K562 (cell line): ENCODE data around the gene ARID3A. TPM values are rescaled to one million over a fixed set of nuclear protein-coding genes. Genes with fewer than 3 reads are reported as not detected.

Experiments
- ATF4 ChIP-seq: fragments of 450-650 bp; formaldehyde crosslinking; IDR thresholded peaks from 2 replicates; pipeline ENCODE4 v1.4.0; 2022; ENCODE audit warnings: mild to moderate bottlenecking, moderate library complexity
- CGGBP1 ChIP-seq: fragments of 250-450 bp; sonication (Bioruptor Pico); IDR thresholded peaks from 2 replicates; pipeline ENCODE4 v1.9.0; 2021; ENCODE audit warnings: mild to moderate bottlenecking
- DEAF1 ChIP-seq: fragments of 450-650 bp; formaldehyde crosslinking; IDR thresholded peaks from 2 replicates; pipeline ENCODE4 v1.4.0; 2020; ENCODE audit warnings: mild to moderate bottlenecking, moderate library complexity
- HNRNPLL ChIP-seq: fragments of 200-400 bp; formaldehyde crosslinking; IDR thresholded peaks from 2 replicates; pipeline ENCODE4 v1.6.1; 2017; ENCODE audit warnings: low read length, low read depth, mild to moderate bottlenecking; ENCODE audit not compliant: poor library complexity, severe bottlenecking
- JUN ChIP-seq, 2 experiments: sonication (generic) in 1 of 2; formaldehyde crosslinking in 1 of 2; IDR thresholded peaks; 2 replicates each; pipeline versions ENCODE4 v1.6.1 to v1.8.0; 2012 to 2022; ENCODE audit warnings: borderline replicate concordance in 2 of 2, mild to moderate bottlenecking in 2 of 2, improper control_type of control experiment in 1 of 2, low read depth in 1 of 2, low read length in 1 of 2, missing genetic modification reagents in 1 of 2
- KDM1A ChIP-seq, 2 experiments: fragments of 450-650 bp; IDR thresholded peaks; 2 replicates each; pipeline ENCODE4 v1.6.1; 2016; ENCODE audit warnings: mild to moderate bottlenecking in 2 of 2
- KDM2B ChIP-seq: fragments of 250-450 bp; sonication (Bioruptor Pico); IDR thresholded peaks from 2 replicates; pipeline ENCODE4 v1.8.0; 2021; ENCODE audit warnings: mild to moderate bottlenecking, moderate library complexity
- KLF10 ChIP-seq: fragments of 250-450 bp; sonication (Bioruptor Pico); IDR thresholded peaks from 2 replicates; pipeline ENCODE4 v1.6.1; 2021; ENCODE audit warnings: matching md5 sums
- MTF1 ChIP-seq: fragments of 250-450 bp; sonication (Bioruptor Pico); IDR thresholded peaks from 2 replicates; pipeline ENCODE4 v1.9.0; 2021; ENCODE audit warnings: moderate library complexity, mild to moderate bottlenecking, inconsistent platforms, borderline replicate concordance
- PHTF2 ChIP-seq: fragments of 250-450 bp; sonication (Bioruptor Pico); IDR thresholded peaks from 2 replicates; pipeline ENCODE4 v1.5.0; 2021; ENCODE audit warnings: mild to moderate bottlenecking
- PPARD ChIP-seq: fragments of 250-450 bp; sonication (Bioruptor Pico); IDR thresholded peaks from 2 replicates; pipeline ENCODE4 v1.8.0; 2022; ENCODE audit warnings: inconsistent platforms, mild to moderate bottlenecking, moderate library complexity
- RBM25 ChIP-seq: fragments of 200-400 bp; formaldehyde crosslinking; IDR thresholded peaks from 2 replicates; pipeline ENCODE4 v1.6.1; 2018; ENCODE audit warnings: low read length, low read depth, moderate library complexity; ENCODE audit not compliant: severe bottlenecking
- TCF7L2 ChIP-seq: fragments of 150-350 bp; IDR thresholded peaks from 2 replicates; pipeline ENCODE4 v1.6.1; 2016; ENCODE audit warnings: low read depth, mild to moderate bottlenecking, low read length, moderate library complexity
- THAP12 ChIP-seq: fragments of 250-450 bp; sonication (Bioruptor Pico); IDR thresholded peaks from 2 replicates; pipeline ENCODE4 v1.9.0; 2021; ENCODE audit warnings: mild to moderate bottlenecking, inconsistent platforms
- TOE1 ChIP-seq, 2 experiments: fragments of 450-650 bp in 1 of 2; sonication (generic) in 1 of 2; formaldehyde crosslinking in 1 of 2; IDR thresholded peaks; 2 replicates each; pipeline versions ENCODE4 v1.7.1 to v1.8.0; 2016 to 2022; ENCODE audit warnings: borderline replicate concordance in 2 of 2, mild to moderate bottlenecking in 2 of 2, antibody characterized with exemption in 1 of 2, inconsistent platforms in 1 of 2, low read depth in 1 of 2, missing genetic modification reagents in 1 of 2, moderate library complexity in 1 of 2
- ZBTB12 ChIP-seq: fragments of 250-450 bp; sonication (Bioruptor Pico); IDR thresholded peaks from 2 replicates; pipeline ENCODE4 v1.4.0; 2020
- ZEB2 ChIP-seq: fragments of 450-650 bp; IDR thresholded peaks from 2 replicates; pipeline ENCODE4 v1.6.1; 2016
- ZNF232 ChIP-seq: sonication (generic); formaldehyde crosslinking; IDR thresholded peaks from 2 replicates; pipeline ENCODE4 v1.8.0; 2022; ENCODE audit warnings: mild to moderate bottlenecking, missing genetic modification reagents
- ZNF511 ChIP-seq: sonication (generic); formaldehyde crosslinking; IDR thresholded peaks from 2 replicates; pipeline ENCODE4 v1.8.0; 2022; ENCODE audit warnings: mild to moderate bottlenecking, missing genetic modification reagents
- ZNF561 ChIP-seq: fragments of 450-650 bp; formaldehyde crosslinking; conservative IDR thresholded peaks from 2 replicates; pipeline ENCODE4 v1.4.0; 2020; ENCODE audit warnings: mild to moderate bottlenecking, moderate library complexity
- polyA plus RNA-seq, 8 experiments: library from polyadenylated mRNA; depleted of rRNA in 4 of 8; stranded (reverse) in 5 of 8; unstranded in 3 of 8; fragments of >200 nt; fragmentation: Nextera tagmentation in 2 of 8; fragmentation: Illumina TruSeq in 1 of 8; extraction: Ambion mirVana in 2 of 8; extraction: Trizol in 1 of 8; gene quantifications; 2 replicates each; pipeline versions ENCODE4 v1.2.1 to v1.2.3, GENCODE V29; 2011 to 2014; ENCODE audit warnings: inconsistent platforms in 1 of 8, missing spikeins in 1 of 8
- total RNA-seq, 7 experiments: library from RNA; depleted of rRNA in 6 of 7; stranded (reverse); fragments of >200 nt in 6 of 7; fragmentation: Illumina TruSeq in 2 of 7; extraction: Trizol in 2 of 7; gene quantifications; 2 replicates each; pipeline versions ENCODE4 v1.2.1 to v1.2.3, GENCODE V29; 2011 to 2021; ENCODE audit warnings: low replicate concordance in 1 of 7

ARID3A gene
- total and polyA plus RNA-seq, 9 of the 15 experiments (the other 6 are each of a cell fraction or from before 2014, with no cell fraction given), result 1.4 to 118 (median 31.2) TPM

GRCh38 chr19:1001538-1002166 is 75.8 kb downstream of the ARID3A start (continued):
- TF ChIP-seq CGGBP1 (CRISPR knock-in tag) (no peak), ZNF561 (CRISPR knock-in tag) (no peak), KDM1A (IDR thresholded peaks at IDR 0.05) (no peak), ZNF511 (CRISPR knock-in tag) (no peak), KLF10 (no peak), ZBTB12 (CRISPR knock-in tag) (0 out of 2 replicates have a peak, but pooled peaks have one; percentile 14), RBM25 (no peak), JUN (IDR thresholded peaks at IDR 0.05; ENCODE audit: borderline replicate concordance, low read depth, low read length) (no peak), JUN (CRISPR knock-in tag; IDR thresholded peaks at IDR 0.05; ENCODE audit: borderline replicate concordance) (no peak), ZEB2 (no peak), THAP12 (CRISPR knock-in tag) (0 out of 2 replicates have a peak, but pooled peaks have one; percentile 23), HNRNPLL (no peak), DEAF1 (CRISPR knock-in tag) (peak; percentile 71), KDM2B (CRISPR knock-in tag) (no peak), PPARD (CRISPR knock-in tag) (no peak), ATF4 (CRISPR knock-in tag) (peak; percentile 38; the same call in 1 of the 2 replicates), PHTF2 (CRISPR knock-in tag) (no peak), TOE1 (IDR thresholded peaks at IDR 0.05; ENCODE audit: borderline replicate concordance) (0 out of 2 replicates have a peak, but pooled peaks have one; percentile 19), TOE1 (CRISPR knock-in tag; IDR thresholded peaks at IDR 0.05; ENCODE audit: borderline replicate concordance, low read depth) (no peak), TCF7L2 (no peak), ZNF232 (no peak), MTF1 (CRISPR knock-in tag) (0 out of 2 replicates have a peak, but pooled peaks have one; percentile 35)
